ENCODE data around the gene POLR1B.
"Not testable (repeated sequence)": the region's sequence is repeated elsewhere in the genome, so short reads cannot be mapped to it uniquely, and the experiment has no call there.

POLR1B gene

DNA sequence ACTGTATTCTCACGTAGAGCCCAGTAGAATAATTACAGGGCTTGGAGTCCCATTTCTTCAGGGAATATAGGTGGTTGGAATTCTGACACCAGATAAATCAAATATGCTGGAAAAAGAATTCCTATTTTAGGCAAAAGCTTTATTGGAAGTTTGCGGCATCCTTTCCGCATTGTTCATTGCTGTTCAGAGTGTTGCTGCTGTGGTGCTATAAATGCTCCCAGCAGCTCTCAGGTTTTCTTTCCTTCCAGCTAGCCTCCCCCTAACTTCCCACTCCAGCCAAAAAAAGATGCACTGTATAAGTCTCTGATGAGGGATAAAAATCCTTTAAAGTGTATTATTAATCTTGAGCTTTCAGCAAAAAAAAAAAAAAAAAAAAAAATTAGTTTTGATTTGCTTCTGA, 25.5 kb upstream of the POLR1B start:
- TF ChIP-seq CTCF (IDR thresholded peaks at IDR 0.05; ENCODE audit: low read depth, low read length), result no peak
- DNase-seq (ENCODE audit: extremely low read depth, low read depth), result no peak

DNA sequence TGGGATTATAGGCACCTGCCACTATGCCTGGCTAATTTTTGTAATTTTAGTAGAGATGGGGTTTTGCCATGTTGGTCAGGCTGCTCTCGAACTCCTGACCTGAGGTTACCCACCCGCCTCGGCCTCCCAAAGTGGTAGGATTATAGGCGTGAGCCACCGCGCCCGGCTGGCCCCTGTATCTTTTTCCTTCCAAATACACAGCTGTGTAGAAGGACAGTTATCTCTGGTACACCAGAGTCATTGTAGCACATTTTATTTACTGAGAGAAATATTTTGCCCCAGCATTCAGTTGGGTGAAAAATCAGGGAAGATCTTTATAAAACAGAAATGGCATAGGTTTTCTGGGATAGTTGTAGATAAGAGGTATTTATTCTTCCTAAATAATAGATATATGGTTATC, 23.5 kb upstream of the POLR1B start:
- TF ChIP-seq CTCF (IDR thresholded peaks at IDR 0.05; ENCODE audit: low read depth, low read length), result no peak
- DNase-seq (ENCODE audit: extremely low read depth, low read depth), result no peak

DNA sequence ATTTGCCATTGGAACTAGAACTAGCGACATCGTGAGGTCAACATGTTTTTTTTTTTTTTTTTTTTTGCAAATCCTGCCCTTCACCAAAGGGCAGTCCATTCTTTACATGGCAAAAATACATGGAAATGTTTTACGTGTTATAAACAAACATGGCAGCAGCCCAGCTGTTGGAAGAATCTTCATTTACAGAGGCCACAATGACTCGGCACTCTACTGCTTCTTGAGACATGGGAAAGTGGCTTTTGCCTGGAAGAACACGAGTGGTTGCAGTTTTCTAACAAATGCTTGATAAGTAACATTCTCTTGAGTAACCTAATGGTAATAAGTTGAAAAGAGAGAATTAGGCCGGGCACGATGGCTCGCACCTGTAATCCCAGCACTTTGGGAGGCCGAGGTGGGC, 22.8 kb upstream of the POLR1B start:
- no peak for DNase-seq (ENCODE audit: extremely low read depth, low read depth)
- TF ChIP-seq CTCF (IDR thresholded peaks at IDR 0.05; ENCODE audit: low read depth, low read length), result no peak

DNA sequence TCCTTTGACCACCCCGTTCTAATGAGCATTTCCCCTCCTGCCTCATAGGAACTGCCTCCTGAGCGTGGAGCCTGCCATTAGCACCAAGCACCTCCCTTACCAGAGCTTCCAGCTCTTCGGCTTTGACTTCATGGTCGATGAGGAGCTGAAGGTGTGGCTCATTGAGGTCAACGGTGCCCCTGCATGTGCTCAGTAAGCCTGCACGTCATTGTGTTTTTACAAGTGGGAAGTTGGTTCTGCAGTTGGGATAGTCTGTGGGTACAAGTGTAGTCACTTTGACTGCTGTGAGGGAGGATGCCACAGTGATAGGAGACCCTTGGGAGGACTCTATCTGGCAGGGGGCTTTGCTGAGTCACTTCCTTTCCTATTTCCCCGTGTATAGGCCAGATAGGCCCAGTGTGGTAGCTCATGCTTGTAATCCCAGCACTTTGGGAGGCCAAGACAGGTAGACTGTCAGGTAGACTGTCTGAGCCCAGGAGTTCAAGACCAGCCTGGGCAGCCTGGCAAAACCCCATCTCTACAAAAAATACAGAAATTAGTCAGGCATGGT, 22.0 kb upstream of the POLR1B start:
- TF ChIP-seq CTCF (IDR thresholded peaks at IDR 0.05; ENCODE audit: low read depth, low read length), result no peak

DNA sequence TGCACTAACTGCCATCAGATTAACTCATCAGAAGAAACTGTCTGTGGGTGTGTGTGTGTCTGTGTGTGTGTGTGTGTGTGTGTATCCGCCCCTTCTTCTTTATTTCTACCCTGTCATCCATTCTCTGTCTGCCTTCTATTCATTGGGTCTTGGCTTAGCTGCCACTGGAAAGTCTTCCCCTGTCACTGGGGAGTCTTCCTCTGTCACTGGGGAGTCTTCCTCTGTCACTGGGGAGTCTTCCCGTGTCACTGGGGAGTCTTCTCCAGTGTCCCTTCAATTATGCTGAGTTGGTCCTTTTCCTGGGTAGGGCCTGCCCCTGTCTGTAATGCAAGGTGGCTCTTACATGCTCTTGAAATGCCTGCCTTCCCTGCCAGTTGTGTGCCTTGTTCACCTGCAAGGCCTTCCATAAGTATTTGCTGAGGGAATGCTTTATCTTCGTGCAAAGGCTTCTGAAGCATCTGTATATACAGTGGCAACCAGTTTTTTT, 18.9 kb upstream of the POLR1B start:
- no peak for TF ChIP-seq CTCF (IDR thresholded peaks at IDR 0.05; ENCODE audit: low read depth, low read length)

More for the DNA sequence above, 22.0 kb upstream of the POLR1B start:
- DNase-seq (ENCODE audit: extremely low read depth, low read depth), result no peak

GRCh38 chr2:112524276-112524675, 18.0 kb upstream of the POLR1B start:
- not testable (repeated sequence) for DNase-seq (ENCODE audit: extremely low read depth, low read depth)

More for the DNA sequence above, 18.9 kb upstream of the POLR1B start:
- DNase-seq (ENCODE audit: extremely low read depth, low read depth), result no peak

- no peak for DNase-seq (ENCODE audit: extremely low read depth, low read depth)
- no peak for TF ChIP-seq CTCF (IDR thresholded peaks at IDR 0.05; ENCODE audit: low read depth, low read length)
Measured at GRCh38 chr2:112528541-112528940, 13.7 kb upstream of the POLR1B start.

GRCh38 chr2:112529757-112530156, 12.5 kb upstream of the POLR1B start:
- no peak for TF ChIP-seq CTCF (IDR thresholded peaks at IDR 0.05; ENCODE audit: low read depth, low read length)
- DNase-seq (ENCODE audit: extremely low read depth, low read depth), result no peak
